ENCODE measurements around the gene SIGLEC9.

- no peak for TF ChIP-seq CTCF (IDR thresholded peaks at IDR 0.05)
- TF ChIP-seq POLR2A (IDR thresholded peaks at IDR 0.05) = no peak
These were observed 25.9 kb downstream of the SIGLEC9 start for GRCh38 chr19:51150627-51151026.
